GM19467 (cell line): Measurements from ENCODE around the gene PARK7.
A peak's percentile ranks its signal among the peaks of the same experiment; 100 is the strongest.

Experiments
- ATAC-seq: cut with Tn5 transposase; IDR thresholded peaks from one replicate; pipeline ENCODE4 v1.9.1; 2021; ENCODE audit warnings: mild to moderate bottlenecking, moderate library complexity; ENCODE audit not compliant: unreplicated experiment

PARK7 gene

GRCh38 chr1:8021676-8022266 is 60.3 kb downstream of the PARK7 start:
- ATAC-seq = no peak

- no peak for ATAC-seq
These were observed 61.1 kb downstream of the PARK7 start for GRCh38 chr1:8022395-8023286.

GRCh38 chr1:8023287-8023994 is 61.9 kb downstream of the PARK7 start:
- ATAC-seq = no peak

- ATAC-seq = no peak
These were observed 62.4 kb downstream of the PARK7 start for GRCh38 chr1:8023995-8024313.

GRCh38 chr1:8024329-8024728 is 62.8 kb downstream of the PARK7 start:
- no peak for ATAC-seq

GRCh38 chr1:8025061-8025670 is 63.7 kb downstream of the PARK7 start:
- no peak for ATAC-seq

GRCh38 chr1:8025671-8026144 is 64.2 kb downstream of the PARK7 start:
- peak; percentile 7 for ATAC-seq

- peak; percentile 93 for ATAC-seq
These were observed 64.9 kb downstream of the PARK7 start, which contains the start of gene ERRFI1 for GRCh38 chr1:8026153-8026975. Gene ERRFI1, minus strand, starts transcription at chr1:8026309. Its CDS starts 10,690 bp downstream, at chr1:8015619.

- ATAC-seq = no peak
These were observed 65.7 kb downstream of the PARK7 start for GRCh38 chr1:8026976-8027747.

GRCh38 chr1:8027748-8028570 is 66.4 kb downstream of the PARK7 start:
- ATAC-seq = no peak

GRCh38 chr1:8028571-8028910 is 67.0 kb downstream of the PARK7 start:
- no peak for ATAC-seq

GRCh38 chr1:8031176-8031785 is 69.8 kb downstream of the PARK7 start:
- ATAC-seq = no peak

- ATAC-seq = no peak
These were observed 70.9 kb downstream of the PARK7 start for GRCh38 chr1:8032366-8032910.

- no peak for ATAC-seq
These were observed 71.8 kb downstream of the PARK7 start for GRCh38 chr1:8033322-8033721.
